Activated CD8-positive, alpha-beta memory T cell treated with anti-CD3 and anti-CD28 coated beads, Interleukin-2, amount 50 U/mL, for 48 hours (primary cell): ENCODE data around the gene TMEM204.

Source experiments
- DNase-seq: peaks from one replicate; pipeline ENCODE4 v3.0.0-alpha.2; 2020

Gene TMEM204

GRCh38 chr16:1601031-1601430 lies 67.6 kb downstream of the TMEM204 start:
- no peak for DNase-seq

- DNase-seq: no peak
Measured at GRCh38 chr16:1601489-1601888, 68.0 kb downstream of the TMEM204 start.

GRCh38 chr16:1602285-1602684 lies 68.8 kb downstream of the TMEM204 start:
- no peak for DNase-seq
